T-helper 17 cell (primary cell): ENCODE measurements around the gene RASGEF1C. TPM values are rescaled to one million over a fixed set of nuclear protein-coding genes. Genes with fewer than 3 reads are reported as not detected.
"Not testable (repeated sequence)": the region's sequence is repeated elsewhere in the genome, so short reads cannot be mapped to it uniquely, and the experiment has no call there.

ENCODE experiments used
- ATAC-seq: fragments of 150-1000 bp; cut with Tn5 transposase; 2 replicates; pipeline ENCODE4 v1.10.0; 2021; ENCODE audit warnings: mild to moderate bottlenecking, moderate library complexity
- DNase-seq, 3 donors: peaks; one replicate each; pipeline versions ENCODE4 v3.0.0 to v3.0.0-alpha.2; 2020 to 2021
- H3K9me3 ChIP-seq: one replicate; pipeline ENCODE4 v1.7.0; 2013; ENCODE audit warnings: low read length, mild to moderate bottlenecking; ENCODE audit not compliant: control insufficient read depth, poor library complexity, severe bottlenecking
- H3K27ac Mint-ChIP-seq: one replicate; pipeline ENCODE4 v1.8.0; 2022; ENCODE audit warnings: mild to moderate bottlenecking, moderate library complexity, mixed read lengths
- H3K27me3 Mint-ChIP-seq: one replicate; pipeline ENCODE4 v1.8.0; 2022; ENCODE audit warnings: mixed read lengths
- H3K36me3 Mint-ChIP-seq: one replicate; pipeline ENCODE4 v1.8.0; 2022; ENCODE audit warnings: low read depth, mixed read lengths
- H3K4me1 Mint-ChIP-seq: one replicate; pipeline ENCODE4 v1.8.0; 2022; ENCODE audit warnings: mild to moderate bottlenecking, mixed read lengths
- H3K4me3 Mint-ChIP-seq: one replicate; pipeline ENCODE4 v1.8.0; 2022; ENCODE audit warnings: mild to moderate bottlenecking, moderate library complexity, mixed read lengths
- total RNA-seq, 4 donors: library from RNA in 2 of 4; stranded (reverse) in 2 of 4; gene quantifications; one replicate each; pipeline ENCODE4 v1.2.3 and lab custom pipeline; 2022 to 2026

The RASGEF1C gene
- total RNA-seq, 2 donors from 2014 or later, result not detected

DNA sequence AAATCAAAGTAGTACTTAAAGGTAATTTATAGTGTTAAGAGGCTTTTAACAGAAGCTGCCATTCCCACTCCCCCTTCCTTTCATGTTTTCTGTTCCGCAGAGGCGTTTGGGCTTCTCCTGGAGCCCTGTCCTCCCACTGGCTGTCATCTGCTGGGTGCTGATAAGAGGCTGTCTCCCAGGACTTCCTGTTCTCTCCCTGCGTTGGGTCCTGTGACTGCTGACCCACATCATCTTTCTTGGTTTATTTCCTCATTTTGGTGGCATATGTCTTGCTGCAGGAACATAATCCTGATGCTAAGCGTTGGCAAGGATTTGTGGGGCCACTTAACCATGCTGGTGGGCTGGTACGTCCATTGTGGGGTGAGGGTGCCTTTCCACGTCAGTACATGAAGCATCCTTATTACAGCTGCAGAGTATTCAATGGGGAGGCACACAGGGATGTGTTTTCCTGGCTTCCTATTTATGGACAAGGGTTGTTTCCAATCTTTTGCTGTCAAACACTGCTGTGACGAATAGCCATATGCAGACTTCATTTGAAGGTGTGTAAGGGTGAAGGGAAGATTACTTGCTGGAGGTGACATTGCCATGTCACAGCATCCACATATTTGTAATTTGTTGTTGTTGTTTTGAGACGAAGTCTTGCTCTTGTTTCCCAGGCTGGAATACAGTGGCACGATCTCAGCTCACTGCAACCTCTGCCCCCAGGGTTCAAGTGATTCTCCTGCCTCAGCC lies 115.2 kb downstream of the RASGEF1C start:
- Mint-ChIP-seq H3K4me1 (peaks cover 9% of the 10 kb centered on the region), H3K27ac (no peak overlapping the region), H3K4me3 (peak overlapping the region; percentile 41), H3K36me3 (no peaks in the 10 kb centered on the region), H3K27me3 (peaks cover 11% of the 10 kb centered on the region)
- no peaks in the 10 kb centered on the region for H3K9me3 ChIP-seq
- ATAC-seq, result no peak
- no peak for DNase-seq

DNA sequence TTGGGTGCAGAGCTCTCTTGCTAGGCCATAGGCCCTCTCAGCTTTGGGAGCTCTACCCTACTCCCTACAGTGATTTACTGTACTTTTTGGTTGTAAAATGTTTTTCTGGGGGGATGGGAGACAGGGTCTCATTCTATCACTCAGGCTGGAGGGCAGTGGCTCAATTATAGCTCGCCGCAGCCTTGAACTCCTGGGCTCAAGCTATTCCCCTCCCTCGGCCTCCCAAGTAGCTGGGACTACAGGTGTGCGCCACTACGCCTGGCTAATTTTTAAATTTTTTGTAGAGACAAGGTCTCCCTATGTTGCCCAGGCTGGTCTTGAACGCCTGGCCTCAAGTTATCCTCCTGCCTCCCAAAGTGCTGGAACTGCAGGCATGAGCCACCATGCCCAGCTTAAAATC lies 115.8 kb downstream of the RASGEF1C start:
- H3K36me3 Mint-ChIP-seq, result no peaks in the 10 kb centered on the region
- peak overlapping the region; percentile 25 for H3K4me3 Mint-ChIP-seq
- H3K27ac Mint-ChIP-seq, result no peak overlapping the region
- DNase-seq (no peak), ATAC-seq (no peak)
- no peaks in the 10 kb centered on the region for H3K9me3 ChIP-seq
- H3K27me3 Mint-ChIP-seq, result peaks cover 11% of the 10 kb centered on the region
- peaks cover 9% of the 10 kb centered on the region for H3K4me1 Mint-ChIP-seq

DNA sequence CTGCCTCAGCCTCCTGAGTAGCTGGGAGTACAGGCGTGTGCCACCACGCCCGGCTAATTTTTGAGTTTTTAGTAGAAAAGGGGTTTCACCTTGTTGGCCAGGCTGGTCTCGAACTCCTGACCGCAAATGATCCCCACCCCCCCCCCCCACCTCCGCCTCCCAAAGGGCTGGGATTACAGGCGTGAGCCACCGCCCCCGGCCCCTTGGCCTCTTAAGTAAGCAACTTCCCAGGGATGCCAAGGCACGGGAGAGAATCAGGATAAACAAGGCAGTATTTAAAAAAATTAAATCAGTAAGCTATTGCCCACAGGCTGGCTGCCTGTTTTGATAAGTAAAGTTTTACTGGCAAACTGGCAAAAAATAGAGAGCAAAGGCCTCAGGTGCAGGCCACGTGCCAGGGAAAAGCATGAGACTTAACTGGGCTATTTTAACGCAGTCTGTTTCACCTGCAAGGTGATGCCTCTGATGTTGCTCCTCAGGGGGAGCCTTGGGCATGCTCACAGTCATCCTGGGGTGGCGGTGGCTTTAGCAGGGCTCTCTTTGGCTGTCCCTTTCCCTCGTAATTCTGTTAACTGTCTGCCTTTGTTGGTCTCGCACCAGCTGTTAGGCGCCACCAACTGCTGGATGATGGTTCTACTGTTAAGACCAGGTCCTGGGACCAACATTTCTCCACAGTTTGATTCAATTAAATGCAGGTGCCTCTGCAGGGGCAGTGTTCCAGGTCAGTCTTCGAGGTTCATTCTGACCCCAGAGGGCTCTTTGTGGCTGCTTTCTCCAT lies 118.1 kb downstream of the RASGEF1C start:
- Mint-ChIP-seq H3K36me3 (no peaks in the 10 kb centered on the region), H3K4me3 (peak overlapping the region; percentile 91), H3K27ac (no peak overlapping the region), H3K4me1 (peaks cover 12% of the 10 kb centered on the region), H3K27me3 (peaks cover 6% of the 10 kb centered on the region)
- no peak for ATAC-seq
- no peak for DNase-seq
- no peaks in the 10 kb centered on the region for H3K9me3 ChIP-seq

DNA sequence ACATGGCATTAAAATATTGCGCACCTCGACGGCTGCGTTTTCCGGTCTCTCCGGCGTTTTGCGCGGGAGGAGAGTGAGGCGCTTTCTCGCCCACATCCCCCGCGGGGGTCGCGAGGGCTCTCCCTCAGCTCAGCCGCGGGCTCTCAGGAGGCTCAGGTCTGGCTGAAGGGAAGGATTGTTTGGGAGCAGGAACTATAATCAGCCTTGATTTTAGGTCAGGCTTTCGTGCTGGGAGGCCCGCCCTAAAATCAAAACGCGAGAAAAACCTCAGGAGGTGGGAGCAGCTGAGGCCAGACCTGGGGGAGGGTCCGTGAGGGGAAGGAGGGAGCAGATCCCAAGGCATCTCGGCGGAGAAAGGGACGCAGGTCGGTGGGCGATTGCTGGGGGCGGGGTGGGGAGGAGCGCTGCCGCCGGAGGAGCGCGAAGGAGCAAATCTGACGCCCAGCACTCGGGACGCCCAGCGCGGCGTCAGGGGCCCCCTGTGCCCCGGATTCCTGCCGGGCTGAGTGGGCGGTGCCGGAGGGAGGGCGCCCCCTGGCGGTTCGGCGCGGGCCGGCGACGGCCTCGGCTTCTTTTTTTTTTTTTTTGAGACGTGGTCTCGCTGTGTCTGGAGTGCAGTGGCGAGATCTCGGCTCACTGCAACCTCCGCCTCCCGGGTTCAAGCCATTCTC lies 118.8 kb downstream of the RASGEF1C start:
- Mint-ChIP-seq H3K36me3 (no peaks in the 10 kb centered on the region), H3K27me3 (peaks cover 1% of the 10 kb centered on the region), H3K27ac (peak overlapping the region; percentile 94), H3K4me3 (peak overlapping the region; percentile 91), H3K4me1 (peaks cover 16% of the 10 kb centered on the region)
- no peaks in the 10 kb centered on the region for H3K9me3 ChIP-seq
- DNase-seq (peak; percentile 70 to 83 (median 75)), ATAC-seq (peak; percentile 89)

DNA sequence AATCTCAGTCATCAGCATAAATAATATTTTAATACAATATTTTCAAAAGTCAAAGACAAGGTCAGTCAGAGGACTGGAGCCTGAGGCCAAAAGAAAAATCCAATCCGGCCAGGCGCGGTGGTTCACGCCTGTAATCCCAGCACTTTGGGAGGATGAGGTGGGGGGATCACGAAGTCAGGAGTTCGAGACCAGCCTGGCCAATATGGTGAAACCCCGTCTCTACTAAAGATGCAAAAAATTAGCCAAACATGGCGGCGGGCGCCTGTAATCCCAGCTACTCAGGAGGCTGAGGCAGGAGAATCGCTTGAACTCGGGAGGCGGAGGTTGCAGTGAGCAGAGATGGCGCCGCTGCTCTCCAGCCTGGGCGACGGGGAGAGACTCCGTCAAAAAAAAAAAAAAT lies 119.4 kb downstream of the RASGEF1C start:
- ATAC-seq, H3K4me3 Mint-ChIP-seq: not testable (repeated sequence)

DNA sequence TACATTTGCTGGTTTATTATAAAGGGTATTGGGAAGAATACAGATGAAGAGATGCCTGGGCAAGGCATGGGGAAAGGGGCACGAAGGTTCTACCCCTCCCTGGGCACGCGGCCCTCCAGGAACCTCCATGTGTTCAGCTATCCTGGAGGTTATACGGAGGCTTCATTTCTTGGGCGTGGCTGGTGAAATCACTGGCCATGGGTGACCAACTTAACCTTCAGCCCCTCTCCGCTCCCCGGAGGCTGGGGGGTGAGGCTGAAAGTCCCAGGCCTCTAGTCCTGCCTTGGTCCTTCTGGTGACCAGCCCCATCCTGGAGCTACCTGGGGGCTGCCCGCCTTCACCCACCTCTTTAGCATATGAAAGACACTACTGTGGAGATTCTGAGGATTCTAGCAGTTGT lies 120.5 kb downstream of the RASGEF1C start:
- Mint-ChIP-seq H3K36me3 (no peaks in the 10 kb centered on the region), H3K4me1 (peaks cover 12% of the 10 kb centered on the region), H3K27ac (no peak overlapping the region), H3K4me3 (no peak overlapping the region), H3K27me3 (peaks cover 8% of the 10 kb centered on the region)
- ATAC-seq, result no peak
- H3K9me3 ChIP-seq, result no peaks in the 10 kb centered on the region
- DNase-seq, result no peak

More for the DNA sequence above, 119.4 kb downstream of the RASGEF1C start:
- H3K4me1 Mint-ChIP-seq, result peaks cover 16% of the 10 kb centered on the region
- not testable (repeated sequence) for DNase-seq, H3K27me3 Mint-ChIP-seq, H3K36me3 Mint-ChIP-seq, H3K9me3 ChIP-seq
- peak overlapping the region; percentile 94 for H3K27ac Mint-ChIP-seq

DNA sequence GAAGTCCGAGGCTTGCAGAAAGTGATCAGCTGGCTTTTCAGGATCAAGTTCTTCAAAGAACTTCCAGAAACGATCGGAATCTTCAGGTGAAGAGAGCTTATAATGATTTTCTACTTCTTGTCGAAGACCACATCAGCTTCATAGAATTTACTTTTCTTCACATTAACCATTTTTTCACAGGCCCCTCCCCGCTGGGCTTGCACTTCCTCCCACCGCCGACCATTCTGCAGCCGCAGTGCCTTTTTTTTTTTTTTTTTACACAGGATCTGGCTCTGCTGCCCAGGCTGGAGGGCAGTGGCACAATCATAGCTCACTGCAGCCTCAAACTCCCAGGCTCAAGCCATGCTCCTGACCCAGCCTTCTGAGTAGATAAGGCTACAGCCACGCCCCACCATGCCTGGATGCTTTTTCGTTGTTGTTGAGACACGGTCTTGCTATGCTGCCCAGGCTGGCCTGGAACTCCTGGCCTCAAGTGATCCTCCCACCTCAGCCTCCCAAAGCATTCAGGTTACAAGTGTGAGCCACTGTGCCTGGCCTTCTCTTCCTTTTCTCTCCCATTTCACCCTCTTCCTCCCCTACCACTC lies 122.1 kb downstream of the RASGEF1C start:
- H3K4me1 Mint-ChIP-seq, result peaks cover 12% of the 10 kb centered on the region
- H3K36me3 Mint-ChIP-seq, result no peaks in the 10 kb centered on the region
- peaks cover 20% of the 10 kb centered on the region for H3K27me3 Mint-ChIP-seq
- ATAC-seq, result no peak
- H3K27ac Mint-ChIP-seq, result peak overlapping the region; percentile 61
- no peak overlapping the region for H3K4me3 Mint-ChIP-seq
- no peak for DNase-seq
- no peaks in the 10 kb centered on the region for H3K9me3 ChIP-seq

DNA sequence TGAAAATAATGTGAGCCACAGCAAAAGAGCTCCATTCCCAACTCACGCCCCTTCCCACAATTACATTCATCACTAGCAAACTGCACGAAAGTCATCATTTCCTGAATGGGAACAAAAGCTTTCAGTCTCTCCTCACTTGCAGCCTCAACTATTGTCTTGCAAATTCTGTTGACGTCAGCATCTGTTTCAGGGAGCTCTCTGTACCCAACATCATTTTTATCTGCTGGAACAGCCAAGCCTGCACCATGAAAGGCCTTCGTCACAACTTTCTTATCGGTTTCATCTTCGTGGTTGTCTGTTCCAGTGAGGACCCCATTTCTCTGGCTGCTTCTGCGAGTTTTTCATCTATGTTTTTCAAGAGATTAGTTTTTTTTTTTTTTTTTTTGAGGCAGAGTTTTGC lies 123.2 kb downstream of the RASGEF1C start:
- no peak for DNase-seq
- H3K9me3 ChIP-seq, result no peaks in the 10 kb centered on the region
- peaks cover 10% of the 10 kb centered on the region for H3K4me1 Mint-ChIP-seq
- ATAC-seq, result peak; percentile 71
- no peak overlapping the region for H3K4me3 Mint-ChIP-seq
- no peaks in the 10 kb centered on the region for H3K36me3 Mint-ChIP-seq
- peaks cover 31% of the 10 kb centered on the region for H3K27me3 Mint-ChIP-seq
- no peak overlapping the region for H3K27ac Mint-ChIP-seq

DNA sequence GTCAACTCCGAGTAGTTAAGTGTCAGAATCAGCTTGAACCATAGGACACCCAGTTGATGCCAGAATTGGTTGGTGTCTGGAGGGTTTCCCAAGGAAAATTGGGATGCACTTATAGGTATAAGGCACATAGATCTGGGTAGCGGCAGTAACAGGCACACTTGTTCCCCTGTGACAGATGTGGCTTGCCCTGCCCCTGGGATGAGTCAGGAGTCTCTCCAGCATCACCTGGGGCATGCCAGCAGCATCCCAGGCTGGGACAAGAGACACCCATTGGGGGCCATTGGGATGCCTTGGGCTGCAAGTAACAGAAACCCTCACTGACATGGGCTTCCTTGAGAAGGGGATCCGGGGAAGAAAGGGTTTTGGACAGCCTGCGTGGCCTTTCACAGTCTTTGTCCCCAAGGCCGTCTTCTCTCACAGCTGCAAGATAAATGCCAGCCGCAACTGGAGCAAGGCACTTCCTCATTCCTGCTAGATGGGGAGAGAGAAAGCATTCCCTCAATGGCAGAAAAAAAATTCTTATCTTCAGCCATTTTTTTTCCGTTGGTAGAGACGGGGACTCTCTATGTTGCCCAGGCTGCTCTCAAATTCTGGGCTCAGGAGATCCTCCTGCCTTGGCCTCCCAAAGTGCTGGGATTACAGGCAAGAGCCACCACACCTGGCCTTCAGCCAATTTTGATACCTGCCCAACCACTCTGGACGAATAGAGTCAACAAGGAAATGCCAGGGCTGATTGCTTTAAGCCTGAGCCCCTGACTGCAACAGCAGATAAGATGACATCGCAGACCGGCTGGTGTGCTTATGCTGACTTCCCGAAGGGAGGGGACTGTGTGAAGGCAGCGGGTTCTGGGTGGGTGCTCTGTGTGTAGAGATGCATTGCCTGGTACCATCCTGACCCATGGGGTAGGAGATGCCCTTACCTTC lies 124.1 kb downstream of the RASGEF1C start:
- H3K9me3 ChIP-seq, result no peaks in the 10 kb centered on the region
- Mint-ChIP-seq H3K27me3 (peaks cover 40% of the 10 kb centered on the region), H3K27ac (no peak overlapping the region), H3K36me3 (no peaks in the 10 kb centered on the region), H3K4me1 (peaks cover 7% of the 10 kb centered on the region), H3K4me3 (no peak overlapping the region)
- DNase-seq (no peak), ATAC-seq (no peak)

DNA sequence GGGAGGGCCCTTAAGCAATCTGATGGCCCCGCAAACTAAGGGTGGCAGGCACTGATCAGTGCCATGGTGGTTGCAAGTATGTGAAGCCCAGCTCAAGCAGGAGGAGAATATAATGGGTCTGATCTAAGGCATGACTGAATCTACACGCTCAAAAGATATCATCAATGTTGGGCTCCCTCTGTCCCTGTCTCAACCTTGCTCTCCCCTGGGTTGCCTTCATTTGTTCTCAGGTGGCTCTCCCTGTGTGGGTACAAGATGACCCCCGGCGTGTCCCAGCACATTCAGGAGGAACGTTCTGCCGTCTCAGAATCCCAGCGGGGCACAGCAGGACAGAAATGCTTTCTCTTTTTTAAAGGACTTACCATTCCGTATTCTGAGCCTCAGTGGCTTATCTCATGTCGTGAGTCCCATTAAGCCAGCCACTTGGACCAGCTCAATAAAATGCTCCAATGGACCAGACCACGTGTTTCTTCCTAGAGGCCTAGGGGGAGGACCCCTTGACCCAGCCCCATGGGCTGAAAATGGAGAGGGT lies 125.4 kb downstream of the RASGEF1C start:
- no peaks in the 10 kb centered on the region for H3K9me3 ChIP-seq
- H3K4me1 Mint-ChIP-seq, result peaks cover 7% of the 10 kb centered on the region
- peaks cover 52% of the 10 kb centered on the region for H3K27me3 Mint-ChIP-seq
- H3K36me3 Mint-ChIP-seq, result no peaks in the 10 kb centered on the region
- H3K4me3 Mint-ChIP-seq, result no peak overlapping the region
- DNase-seq (no peak), ATAC-seq (no peak)
- H3K27ac Mint-ChIP-seq, result no peak overlapping the region

DNA sequence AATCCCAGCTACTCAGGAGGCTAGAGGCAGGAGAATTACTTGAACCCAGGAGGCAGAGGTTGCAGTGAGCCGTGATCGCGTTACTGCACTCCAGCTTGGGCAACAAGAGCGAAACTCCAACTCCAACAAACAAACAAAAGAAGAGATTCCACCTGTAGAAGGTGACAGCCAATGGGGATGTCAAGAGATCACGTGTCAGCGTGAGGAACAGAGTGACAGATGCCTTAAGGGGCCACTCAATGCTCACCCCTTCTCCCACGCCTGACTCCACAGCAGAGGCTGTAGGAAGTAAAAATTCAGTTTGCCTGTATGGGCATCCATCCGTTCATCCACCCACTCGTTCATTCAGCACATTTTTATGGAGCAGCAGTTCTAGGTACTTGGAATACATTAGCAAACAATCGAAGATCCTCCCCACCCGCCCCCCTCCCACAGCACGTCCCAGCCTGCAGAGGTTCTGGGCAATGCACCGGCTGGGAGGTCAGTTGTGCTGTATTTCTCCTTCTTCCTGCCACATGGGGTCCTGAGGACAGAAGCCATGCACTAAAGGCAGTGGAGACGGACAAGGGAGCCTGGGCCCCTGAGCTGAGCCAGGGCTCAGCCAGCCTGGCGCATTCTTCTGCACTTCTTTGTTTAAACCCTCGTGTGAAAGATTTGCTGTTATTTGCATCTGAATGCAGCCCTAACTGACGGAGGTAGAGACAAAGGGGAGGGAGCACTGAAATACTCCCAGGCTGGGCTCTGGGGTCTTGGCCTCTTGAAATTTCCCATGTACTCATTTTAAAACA lies 126.2 kb downstream of the RASGEF1C start:
- H3K9me3 ChIP-seq, result no peaks in the 10 kb centered on the region
- Mint-ChIP-seq H3K36me3 (no peaks in the 10 kb centered on the region), H3K4me1 (peaks cover 7% of the 10 kb centered on the region), H3K27me3 (peaks cover 52% of the 10 kb centered on the region), H3K27ac (no peak overlapping the region), H3K4me3 (no peak overlapping the region)
- no peak for ATAC-seq
- no peak for DNase-seq
